Muscle layer of duodenum (tissue), 2 donors: ENCODE data around the gene ADAM29.
"Not testable (repeated sequence)": the region's sequence is repeated elsewhere in the genome, so short reads cannot be mapped to it uniquely, and the experiment has no call there.

Experiments
- H3K27ac ChIP-seq: one replicate; pipeline ENCODE4 v1.7.0; 2013; ENCODE audit warnings: mild to moderate bottlenecking, low read length
- H3K27me3 ChIP-seq: one replicate; pipeline ENCODE4 v1.7.0; 2013; ENCODE audit warnings: low read depth, mild to moderate bottlenecking, control low read depth, low read length
- H3K36me3 ChIP-seq, 2 donors: one replicate each; pipeline ENCODE4 v1.7.0; 2013; ENCODE audit warnings: low read length in 2 of 2, control low read depth in 1 of 2, mild to moderate bottlenecking in 1 of 2; ENCODE audit not compliant: insufficient read depth in 2 of 2, control insufficient read depth in 1 of 2
- H3K4me1 ChIP-seq, 2 donors: one replicate each; pipeline ENCODE4 v1.7.0; 2013; ENCODE audit warnings: low read length in 2 of 2, mild to moderate bottlenecking in 2 of 2, control low read depth in 1 of 2, moderate library complexity in 1 of 2; ENCODE audit not compliant: insufficient read depth in 2 of 2, control insufficient read depth in 1 of 2
- H3K4me3 ChIP-seq, 2 donors: one replicate each; pipeline ENCODE4 v1.7.0; 2013; ENCODE audit warnings: low read length in 2 of 2, low read depth in 1 of 2, mild to moderate bottlenecking in 1 of 2
- H3K9me3 ChIP-seq, 2 donors: one replicate each; pipeline ENCODE4 v1.7.0; 2013; ENCODE audit warnings: low read length in 2 of 2, control low read depth in 1 of 2, mild to moderate bottlenecking in 1 of 2; ENCODE audit not compliant: control insufficient read depth in 1 of 2
- donor health status: healthy.

ADAM29 gene

DNA sequence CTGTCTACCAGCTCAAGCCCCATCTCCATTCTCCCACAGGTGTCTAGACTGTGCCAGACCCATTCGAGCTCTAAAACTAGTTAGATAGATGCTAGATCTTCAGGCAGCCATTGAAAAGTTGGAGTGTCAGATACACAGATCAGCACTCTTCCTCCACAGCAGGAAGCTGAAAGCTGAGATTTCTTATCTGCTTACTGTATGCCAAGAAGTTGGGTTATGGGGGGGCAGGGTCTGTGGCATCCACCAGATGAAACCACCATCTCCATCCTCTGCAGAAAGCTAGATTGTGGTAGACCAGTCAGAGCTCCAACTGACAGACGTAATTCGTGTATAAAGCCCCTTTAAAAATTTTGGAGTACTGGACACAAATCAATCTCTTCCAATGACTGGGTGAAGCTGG, 54.8 kb downstream of the ADAM29 start:
- no peaks in the 10 kb centered on the region for H3K4me1 ChIP-seq
- no peak overlapping the region for H3K4me3 ChIP-seq
- no peak overlapping the region for H3K27ac ChIP-seq
- H3K27me3 ChIP-seq, result no peaks in the 10 kb centered on the region
- no peaks in the 10 kb centered on the region for H3K9me3 ChIP-seq
- no peaks in the 10 kb centered on the region for H3K36me3 ChIP-seq

DNA sequence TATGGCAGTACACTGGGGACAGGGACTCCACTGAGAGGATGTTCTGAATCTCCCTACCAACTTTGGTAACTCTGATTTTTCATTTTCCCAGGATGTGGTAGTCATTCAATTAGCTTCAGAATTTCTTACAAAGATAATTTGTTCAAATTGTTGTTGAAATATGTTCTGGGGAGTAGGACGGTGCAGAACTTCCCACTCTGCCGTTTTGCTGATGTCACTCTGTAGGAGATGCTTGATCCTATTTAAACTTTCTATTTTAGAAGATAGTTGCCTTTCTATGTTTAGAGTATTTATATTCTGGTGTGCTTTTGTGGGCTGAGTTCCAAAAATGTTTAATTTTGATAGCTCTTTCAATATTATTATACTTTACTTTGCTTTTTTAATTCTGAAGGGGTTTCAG, 55.2 kb downstream of the ADAM29 start:
- Histone ChIP-seq H3K36me3 (no peaks in the 10 kb centered on the region), H3K27ac (no peak overlapping the region), H3K4me1 (no peaks in the 10 kb centered on the region), H3K4me3 (no peak overlapping the region), H3K9me3 (no peaks in the 10 kb centered on the region), H3K27me3 (no peaks in the 10 kb centered on the region)

DNA sequence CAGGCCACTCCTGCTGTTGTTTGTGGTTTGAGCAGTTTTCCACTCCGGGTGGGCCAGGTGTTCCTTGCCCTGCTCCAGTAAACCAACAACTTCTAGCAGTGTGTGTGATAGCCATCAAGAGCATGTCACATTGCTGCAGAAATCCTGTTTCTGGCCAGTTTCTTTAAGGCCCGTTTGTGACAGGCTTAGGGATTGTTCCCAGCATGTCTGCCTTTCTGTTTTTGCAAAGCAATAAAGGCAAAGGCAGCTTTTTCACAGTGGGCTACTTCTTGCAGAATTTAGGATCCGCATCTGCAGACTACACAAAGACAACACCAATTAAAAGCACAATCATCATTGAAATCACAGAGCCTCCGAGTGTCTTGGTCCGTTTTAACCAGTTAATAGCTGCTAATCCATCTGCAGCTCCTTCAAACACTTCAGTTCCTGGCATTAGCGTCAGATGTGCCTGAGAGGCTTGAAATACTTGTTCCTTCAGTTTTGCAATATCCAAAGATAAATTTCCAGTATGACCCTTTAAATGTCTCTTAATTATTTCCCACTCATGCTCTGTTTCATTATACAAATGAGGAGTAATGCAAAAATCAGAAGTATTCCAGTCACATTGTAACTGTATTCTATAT, 65.1 kb downstream of the ADAM29 start:
- no peaks in the 10 kb centered on the region for H3K27me3 ChIP-seq
- no peaks in the 10 kb centered on the region for H3K36me3 ChIP-seq
- no peaks in the 10 kb centered on the region for H3K4me1 ChIP-seq
- H3K27ac ChIP-seq, result no peak overlapping the region
- no peak overlapping the region for H3K4me3 ChIP-seq
- peaks cover 0 to 15% of the 10 kb centered on the region in 2 donors for H3K9me3 ChIP-seq

DNA sequence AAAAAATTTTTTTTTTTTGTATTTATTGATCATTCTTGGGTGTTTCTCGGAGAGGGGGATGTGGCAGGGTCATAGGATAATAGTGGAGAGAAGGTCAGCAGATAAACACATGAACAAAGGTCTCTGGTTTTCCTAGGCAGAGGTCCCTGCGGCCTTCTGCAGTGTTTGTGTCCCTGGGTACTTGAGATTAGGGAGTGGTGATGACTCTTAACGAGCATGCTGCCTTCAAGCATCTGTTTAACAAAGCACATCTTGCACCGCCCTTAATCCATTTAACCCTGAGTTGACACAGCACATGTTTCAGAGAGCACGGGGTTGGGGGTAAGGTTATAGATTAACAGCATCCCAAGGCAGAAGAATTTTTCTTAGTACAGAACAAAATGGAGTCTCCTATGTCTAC, 65.7 kb downstream of the ADAM29 start:
- H3K9me3 ChIP-seq, result peaks cover 0 to 15% of the 10 kb centered on the region in 2 donors
- not testable (repeated sequence) for H3K4me1 ChIP-seq, H3K27ac ChIP-seq, H3K36me3 ChIP-seq, H3K27me3 ChIP-seq, H3K4me3 ChIP-seq

DNA sequence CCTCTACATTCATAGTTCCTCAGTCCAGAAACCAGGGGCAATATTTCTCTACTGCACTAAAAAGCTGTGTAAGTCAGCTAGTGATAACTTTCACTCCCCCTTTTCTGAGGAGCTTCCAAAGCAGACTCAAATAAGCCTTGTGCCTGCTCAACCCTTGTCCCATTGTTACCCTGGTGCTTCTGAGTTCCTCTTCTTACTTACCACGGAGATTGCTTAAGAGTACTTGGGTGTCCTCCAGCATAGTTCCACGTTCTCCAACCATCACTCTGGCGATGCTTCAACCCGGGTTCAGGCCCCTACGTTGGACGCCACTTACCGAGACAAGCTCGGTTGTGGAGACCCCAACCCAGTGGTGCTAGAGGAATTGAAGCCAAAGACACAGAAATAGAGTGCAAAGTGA, 71.6 kb downstream of the ADAM29 start:
- peaks cover 0 to 13% of the 10 kb centered on the region in 2 donors for H3K9me3 ChIP-seq
- no peaks in the 10 kb centered on the region for H3K4me1 ChIP-seq
- no peak overlapping the region for H3K27ac ChIP-seq
- H3K36me3 ChIP-seq, result no peaks in the 10 kb centered on the region
- no peak overlapping the region for H3K4me3 ChIP-seq
- no peaks in the 10 kb centered on the region for H3K27me3 ChIP-seq

DNA sequence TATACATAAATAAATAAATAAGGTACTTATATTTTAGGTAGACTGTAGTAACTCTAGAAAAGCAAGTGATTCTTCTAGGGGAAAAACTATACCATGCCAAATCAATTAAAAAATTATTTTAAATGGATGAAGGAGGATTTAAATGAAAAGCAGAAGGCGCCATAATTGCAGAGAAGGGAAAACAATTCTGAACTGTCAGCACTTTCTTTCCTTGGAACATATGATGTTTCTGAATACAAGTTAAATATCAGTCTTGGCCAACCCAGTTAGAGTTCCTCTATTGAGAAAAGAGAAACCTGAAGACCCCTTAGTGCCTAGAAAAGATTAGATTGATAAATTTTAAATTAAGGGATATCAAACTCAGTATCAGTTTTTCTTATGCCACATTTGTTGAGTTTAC, 75.8 kb downstream of the ADAM29 start:
- H3K9me3 ChIP-seq, result no peaks in the 10 kb centered on the region
- no peaks in the 10 kb centered on the region for H3K4me1 ChIP-seq
- H3K27me3 ChIP-seq, result no peaks in the 10 kb centered on the region
- no peaks in the 10 kb centered on the region for H3K36me3 ChIP-seq
- no peak overlapping the region for H3K27ac ChIP-seq
- no peak overlapping the region for H3K4me3 ChIP-seq

DNA sequence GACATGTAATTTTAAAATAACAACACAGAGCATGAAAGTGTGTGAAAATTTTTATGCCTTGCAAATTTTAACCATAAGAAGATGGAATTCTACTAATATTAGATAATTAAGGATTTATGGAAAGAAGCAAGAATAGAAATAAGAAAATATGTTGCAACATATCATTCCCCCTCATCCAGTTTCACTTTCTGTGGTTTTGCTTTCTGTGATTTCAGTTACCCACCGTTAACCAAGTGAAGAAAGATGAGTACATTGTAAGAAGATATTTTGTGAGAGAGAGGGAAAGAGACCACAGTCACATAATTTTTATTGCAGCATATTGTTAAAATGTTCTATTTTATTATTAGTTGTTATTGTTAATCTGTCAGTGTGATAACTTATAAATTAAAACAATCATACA, 77.9 kb downstream of the ADAM29 start:
- H3K4me3 ChIP-seq, result no peak overlapping the region

DNA sequence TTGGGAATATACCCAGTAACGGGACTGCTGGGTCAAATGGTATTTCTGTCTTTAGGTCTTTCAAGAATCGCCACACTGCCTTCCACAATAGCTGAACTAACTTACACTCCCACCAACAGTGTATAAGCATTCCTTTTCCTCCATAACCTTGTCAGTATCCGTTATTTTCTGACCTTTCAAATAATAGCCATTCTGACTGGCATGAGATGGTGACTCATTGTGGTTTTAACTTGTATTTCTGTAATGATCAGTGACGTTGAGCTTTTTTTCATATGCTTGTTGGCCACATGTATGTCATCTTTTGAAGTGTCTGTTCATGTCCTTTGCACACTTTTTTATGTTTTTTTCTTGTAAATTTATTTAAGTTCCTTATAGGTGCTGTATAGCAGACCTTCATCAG, 81.2 kb downstream of the ADAM29 start:
- Histone ChIP-seq H3K27ac (no peak overlapping the region), H3K36me3 (no peaks in the 10 kb centered on the region), H3K4me1 (no peaks in the 10 kb centered on the region), H3K27me3 (no peaks in the 10 kb centered on the region), H3K9me3 (no peaks in the 10 kb centered on the region), H3K4me3 (no peak overlapping the region)

More for the DNA sequence above, 77.9 kb downstream of the ADAM29 start:
- Histone ChIP-seq H3K36me3 (no peaks in the 10 kb centered on the region), H3K9me3 (no peaks in the 10 kb centered on the region), H3K27me3 (no peaks in the 10 kb centered on the region), H3K4me1 (no peaks in the 10 kb centered on the region), H3K27ac (no peak overlapping the region)

DNA sequence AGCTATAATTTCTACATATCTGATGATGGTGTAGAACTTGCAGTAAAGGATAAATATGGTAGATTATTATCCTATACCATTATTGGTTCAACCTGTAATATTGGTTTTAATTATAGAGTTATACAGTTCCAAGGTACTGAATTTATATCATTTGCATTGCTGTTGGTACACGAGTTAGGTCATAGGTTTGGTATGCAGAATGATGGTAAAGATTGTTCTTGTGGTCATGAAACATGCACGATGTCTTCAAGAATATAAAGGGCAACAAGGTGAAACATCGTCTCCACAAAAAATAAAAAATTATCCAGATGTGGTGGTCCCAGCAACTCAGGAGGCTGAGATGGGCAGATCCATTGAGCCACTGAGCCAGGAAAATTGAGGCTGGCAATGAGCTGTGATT, 99.6 kb downstream of the ADAM29 start:
- no peaks in the 10 kb centered on the region for H3K27me3 ChIP-seq
- no peak overlapping the region for H3K27ac ChIP-seq
- no peaks in the 10 kb centered on the region for H3K9me3 ChIP-seq

DNA sequence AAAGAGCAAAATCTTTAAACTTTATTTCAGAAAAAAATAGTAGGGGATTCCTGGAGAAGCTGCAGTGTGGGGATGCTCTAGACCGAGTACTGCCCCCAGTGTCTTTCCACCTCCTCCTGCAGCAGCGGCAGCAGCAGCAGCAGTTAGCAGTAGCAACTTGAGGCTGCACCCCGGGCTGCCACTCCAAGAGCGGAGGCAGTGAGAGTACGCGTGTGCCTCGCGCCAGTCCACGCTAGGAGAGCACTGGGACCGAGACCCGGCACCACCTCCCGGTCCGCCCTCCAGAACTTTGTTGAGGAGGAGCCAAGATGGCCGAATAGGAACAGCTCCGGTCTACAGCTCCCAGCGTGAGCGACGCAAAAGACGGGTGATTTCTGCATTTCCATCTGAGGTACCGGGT, 101.3 kb downstream of the ADAM29 start:
- H3K9me3 ChIP-seq, H3K36me3 ChIP-seq, H3K4me3 ChIP-seq, H3K27ac ChIP-seq, H3K4me1 ChIP-seq, H3K27me3 ChIP-seq: not testable (repeated sequence)

More for the DNA sequence above, 99.6 kb downstream of the ADAM29 start:
- Histone ChIP-seq H3K4me1 (no peaks in the 10 kb centered on the region), H3K4me3 (no peak overlapping the region), H3K36me3 (no peaks in the 10 kb centered on the region)
